Endothelial cell of umbilical vein (primary cell): ENCODE measurements around the gene DPH2.

Experiments
- EZH2 ChIP-seq: IDR thresholded peaks from 2 replicates; pipeline ENCODE4 v1.6.1; 2012; ENCODE audit warnings: borderline replicate concordance, low read depth, mild to moderate bottlenecking, moderate library complexity, low read length, inconsistent platforms; ENCODE audit not compliant: severe bottlenecking
- FOS ChIP-seq: IDR thresholded peaks from 2 replicates; pipeline ENCODE4 v1.6.1; 2011; ENCODE audit warnings: mild to moderate bottlenecking, low read length, moderate library complexity, borderline replicate concordance; ENCODE audit not compliant: insufficient read depth
- JUN ChIP-seq: IDR thresholded peaks from 2 replicates; pipeline ENCODE4 v1.6.1; 2011; ENCODE audit warnings: borderline replicate concordance, low read depth; ENCODE audit not compliant: insufficient read length, insufficient read depth
- MAX ChIP-seq: IDR thresholded peaks from 2 replicates; pipeline ENCODE4 v1.6.1; 2011; ENCODE audit not compliant: insufficient read depth, insufficient read length
- MYC ChIP-seq: IDR thresholded peaks from one replicate; pipeline ENCODE4 v1.6.1; 2011; ENCODE audit warnings: mild to moderate bottlenecking, low read depth, low read length
- POLR2A ChIP-seq: IDR thresholded peaks from 2 replicates; pipeline ENCODE4 v1.6.1; 2012; ENCODE audit warnings: low read depth, mild to moderate bottlenecking, control low read depth, low read length
- POLR2AphosphoS5 ChIP-seq: IDR thresholded peaks from 2 replicates; pipeline ENCODE4 v1.6.1; 2012; ENCODE audit warnings: low read depth, mild to moderate bottlenecking, control low read depth, low read length, moderate library complexity; ENCODE audit not compliant: insufficient read depth
- TF ChIP-seq, protein P1 (sequence below), 2 donors: IDR thresholded peaks; 1 replicate in 1 of 2; 2 replicates in 1 of 2; pipeline ENCODE4 v1.5.1; 2011; ENCODE audit warnings: low read length in 2 of 2, mild to moderate bottlenecking in 2 of 2, moderate library complexity in 2 of 2, control low read depth in 1 of 2, inconsistent platforms in 1 of 2, low read depth in 1 of 2; ENCODE audit not compliant: insufficient read depth in 1 of 2; ENCODE audit errors: extremely low read depth in 1 of 2

DNA sequence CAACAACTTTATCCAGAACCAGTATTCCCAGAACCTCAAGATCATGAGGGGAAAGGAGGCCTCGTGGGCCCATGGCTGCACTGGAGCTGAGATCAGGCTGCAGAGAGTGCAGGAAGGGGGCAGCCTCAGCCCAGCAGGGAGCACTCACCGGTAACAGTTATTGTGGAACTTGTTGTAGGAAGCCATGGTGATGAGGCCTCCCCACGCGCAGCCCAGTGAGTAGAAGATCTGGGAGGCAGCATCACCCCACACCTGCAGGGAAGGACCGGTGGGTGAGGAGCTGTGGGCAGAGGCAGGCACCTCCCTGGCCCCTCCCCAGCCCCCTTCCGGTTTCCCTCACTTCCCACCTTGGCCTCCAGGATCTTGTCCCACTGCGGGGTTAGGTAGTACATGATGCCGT, 32.4 kb downstream of the DPH2 start:
- TF ChIP-seq MAX, result no peak
- TF ChIP-seq, protein P1, sequence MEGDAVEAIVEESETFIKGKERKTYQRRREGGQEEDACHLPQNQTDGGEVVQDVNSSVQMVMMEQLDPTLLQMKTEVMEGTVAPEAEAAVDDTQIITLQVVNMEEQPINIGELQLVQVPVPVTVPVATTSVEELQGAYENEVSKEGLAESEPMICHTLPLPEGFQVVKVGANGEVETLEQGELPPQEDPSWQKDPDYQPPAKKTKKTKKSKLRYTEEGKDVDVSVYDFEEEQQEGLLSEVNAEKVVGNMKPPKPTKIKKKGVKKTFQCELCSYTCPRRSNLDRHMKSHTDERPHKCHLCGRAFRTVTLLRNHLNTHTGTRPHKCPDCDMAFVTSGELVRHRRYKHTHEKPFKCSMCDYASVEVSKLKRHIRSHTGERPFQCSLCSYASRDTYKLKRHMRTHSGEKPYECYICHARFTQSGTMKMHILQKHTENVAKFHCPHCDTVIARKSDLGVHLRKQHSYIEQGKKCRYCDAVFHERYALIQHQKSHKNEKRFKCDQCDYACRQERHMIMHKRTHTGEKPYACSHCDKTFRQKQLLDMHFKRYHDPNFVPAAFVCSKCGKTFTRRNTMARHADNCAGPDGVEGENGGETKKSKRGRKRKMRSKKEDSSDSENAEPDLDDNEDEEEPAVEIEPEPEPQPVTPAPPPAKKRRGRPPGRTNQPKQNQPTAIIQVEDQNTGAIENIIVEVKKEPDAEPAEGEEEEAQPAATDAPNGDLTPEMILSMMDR (IDR thresholded peaks at IDR 0.05; ENCODE audit: extremely low read depth in 1 of 2, insufficient read depth in 1 of 2, low read depth in 1 of 2, low read length in 2 of 2), result no peak
- no peak for TF ChIP-seq FOS
- TF ChIP-seq POLR2A, result no peak
- TF ChIP-seq POLR2AphosphoS5, result no peak
- no peak for TF ChIP-seq EZH2
- no peak for TF ChIP-seq MYC
- no peak for TF ChIP-seq JUN
